Measurements from ENCODE around the gene SLC2A11. TPM values are rescaled to one million over a fixed set of nuclear protein-coding genes. Genes with fewer than 3 reads are reported as not detected.
A peak's percentile ranks its signal among the peaks of the same experiment; 100 is the strongest.

SLC2A11 gene
- total RNA-seq, 1 donor from 2014 or later: not detected

DNA sequence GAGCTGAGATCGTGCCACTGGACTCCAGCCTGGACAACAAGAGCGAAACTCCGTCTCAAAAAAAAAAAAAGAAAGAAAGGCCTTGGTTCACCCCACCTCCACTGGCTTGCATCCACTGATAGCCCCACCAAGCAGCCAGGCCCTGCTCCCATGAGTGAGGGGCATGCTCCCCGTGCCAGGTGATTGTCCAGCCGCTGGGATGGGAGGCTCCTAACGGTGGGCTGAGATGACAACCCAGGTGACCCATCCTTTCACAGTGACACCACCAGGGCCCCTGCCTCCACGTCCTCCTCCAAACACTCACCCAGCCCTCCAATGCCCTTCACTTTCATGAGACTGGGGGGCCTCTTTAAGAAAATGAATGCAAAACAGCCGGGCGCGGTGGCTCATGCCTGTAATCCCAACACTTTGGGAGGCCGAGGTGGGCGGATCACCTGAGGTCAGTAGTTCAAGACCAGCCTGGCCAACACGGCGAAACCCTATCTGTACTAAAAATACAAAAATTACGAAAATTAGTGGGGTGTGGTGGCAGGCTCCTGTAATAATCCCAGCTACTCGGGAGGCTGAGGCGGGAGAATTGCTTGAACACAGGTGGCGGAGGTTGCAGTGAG lies 10.3 kb upstream of the SLC2A11 start:
- Histone ChIP-seq H3K27ac (no peak overlapping the region), H3K9me3 (no peaks in the 10 kb centered on the region), H3K4me1 (peaks cover 7 to 10% of the 10 kb centered on the region in 2 donors), H3K27me3 (no peaks in the 10 kb centered on the region), H3K4me3 (no peak overlapping the region), H3K36me3 (no peaks in the 10 kb centered on the region)
- TF ChIP-seq, protein P1, sequence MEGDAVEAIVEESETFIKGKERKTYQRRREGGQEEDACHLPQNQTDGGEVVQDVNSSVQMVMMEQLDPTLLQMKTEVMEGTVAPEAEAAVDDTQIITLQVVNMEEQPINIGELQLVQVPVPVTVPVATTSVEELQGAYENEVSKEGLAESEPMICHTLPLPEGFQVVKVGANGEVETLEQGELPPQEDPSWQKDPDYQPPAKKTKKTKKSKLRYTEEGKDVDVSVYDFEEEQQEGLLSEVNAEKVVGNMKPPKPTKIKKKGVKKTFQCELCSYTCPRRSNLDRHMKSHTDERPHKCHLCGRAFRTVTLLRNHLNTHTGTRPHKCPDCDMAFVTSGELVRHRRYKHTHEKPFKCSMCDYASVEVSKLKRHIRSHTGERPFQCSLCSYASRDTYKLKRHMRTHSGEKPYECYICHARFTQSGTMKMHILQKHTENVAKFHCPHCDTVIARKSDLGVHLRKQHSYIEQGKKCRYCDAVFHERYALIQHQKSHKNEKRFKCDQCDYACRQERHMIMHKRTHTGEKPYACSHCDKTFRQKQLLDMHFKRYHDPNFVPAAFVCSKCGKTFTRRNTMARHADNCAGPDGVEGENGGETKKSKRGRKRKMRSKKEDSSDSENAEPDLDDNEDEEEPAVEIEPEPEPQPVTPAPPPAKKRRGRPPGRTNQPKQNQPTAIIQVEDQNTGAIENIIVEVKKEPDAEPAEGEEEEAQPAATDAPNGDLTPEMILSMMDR (IDR thresholded peaks at IDR 0.05): no peak
- DNase-seq (ENCODE audit: low spot score in 2 of 2): no peak
- intact Hi-C loops (cut with DNase I): loop anchor here (5.0 kb wide), 1 partner anchor 305 kb away; no protein-coding TSS in a partner anchor

DNA sequence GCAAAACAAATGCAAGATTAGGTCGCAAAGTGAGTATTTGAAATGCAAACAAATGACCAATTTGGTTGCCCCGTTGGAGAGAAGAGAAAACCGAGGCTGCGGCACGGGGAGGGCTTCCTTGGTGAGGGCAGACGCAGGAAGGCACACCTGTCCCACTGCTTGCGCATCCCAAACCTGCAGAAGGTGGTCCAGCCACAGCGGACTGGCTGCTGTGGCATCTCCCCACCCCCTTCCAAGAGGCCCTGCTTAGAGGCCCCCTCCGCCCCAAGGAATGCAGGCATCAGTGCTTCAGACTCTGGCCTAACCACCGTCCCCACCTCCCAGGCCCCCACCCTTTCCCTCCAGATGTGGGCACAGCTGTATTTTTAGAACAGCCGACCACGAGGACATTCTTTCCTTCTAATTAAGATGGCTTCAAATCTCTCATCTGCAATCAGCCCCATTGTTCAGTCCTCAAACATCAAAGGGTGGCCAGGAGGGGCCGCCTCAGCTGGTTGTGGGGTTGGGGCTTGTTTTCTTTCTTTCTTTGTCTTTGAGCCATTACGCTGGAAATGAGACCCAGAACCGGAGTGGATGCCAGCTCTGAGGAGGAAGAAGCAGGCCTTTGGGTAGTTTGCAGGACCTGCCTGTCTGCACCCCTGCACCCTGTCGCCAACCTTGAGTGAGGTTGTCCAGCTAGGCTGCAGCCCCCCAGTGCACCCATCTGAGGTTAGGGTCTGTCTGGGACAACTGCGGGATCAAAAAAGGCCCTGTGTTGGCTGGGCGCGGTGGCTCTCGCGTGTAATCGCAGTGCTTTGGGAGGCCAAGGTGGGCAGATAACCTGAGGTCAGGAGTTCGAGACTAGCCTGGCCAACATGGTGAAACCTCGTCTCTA lies 9.4 kb upstream of the SLC2A11 start:
- no peaks in the 10 kb centered on the region for H3K36me3 ChIP-seq

DNA sequence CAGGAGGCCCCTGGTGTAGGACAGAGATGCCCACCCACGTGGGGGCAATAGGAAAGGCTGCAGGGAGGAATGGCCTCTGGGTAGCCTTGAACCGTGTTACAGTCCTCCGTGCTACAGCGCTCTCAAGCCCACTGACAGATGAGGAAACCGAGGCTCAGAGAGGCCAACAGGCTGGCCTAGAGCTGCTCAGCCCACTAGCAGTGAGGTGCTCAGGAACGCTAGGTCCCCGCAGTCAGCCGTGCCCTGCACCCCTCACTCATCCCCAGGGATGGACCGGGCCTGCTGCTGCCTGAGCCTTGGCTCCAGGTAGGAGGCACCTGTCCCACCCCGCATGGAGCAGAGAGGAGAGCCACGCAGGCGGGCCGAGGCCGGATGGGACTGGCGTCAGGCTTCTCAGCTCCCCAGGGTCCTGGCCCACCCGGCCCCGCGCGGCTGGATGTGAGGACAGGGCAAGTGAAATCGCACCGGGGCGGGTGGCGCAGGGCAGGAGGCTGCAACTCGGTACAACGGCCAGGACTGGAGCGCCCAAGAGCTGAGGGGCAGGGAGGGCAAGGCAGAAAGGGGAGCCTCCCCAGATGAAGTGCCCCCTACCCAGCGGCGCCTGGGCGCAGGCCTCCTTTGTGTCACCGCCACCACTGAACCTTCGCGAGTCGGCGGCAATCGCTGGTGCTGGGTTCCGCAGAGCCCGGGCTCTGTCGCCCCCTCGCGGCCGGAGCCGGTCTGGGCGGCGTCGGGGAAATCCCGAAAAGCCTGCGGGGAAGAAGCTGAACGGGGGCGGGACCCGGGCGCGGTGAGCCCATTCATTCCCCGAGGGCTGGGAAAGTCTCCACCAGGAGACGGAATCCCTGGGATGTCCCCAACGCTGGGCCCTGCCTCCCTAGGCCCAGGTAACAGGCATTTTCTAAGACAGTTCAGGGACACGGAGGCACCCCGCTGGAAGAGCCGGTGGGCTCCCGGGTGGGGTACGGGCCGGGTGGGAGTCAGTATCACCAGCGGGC lies 8.4 kb upstream of the SLC2A11 start:
- Histone ChIP-seq H3K36me3 (no peaks in the 10 kb centered on the region), H3K4me3 (peak overlapping the region in 1 of 2 donors; percentile 12), H3K4me1 (peaks cover 7% of the 10 kb centered on the region in 2 donors), H3K9me3 (no peaks in the 10 kb centered on the region), H3K27ac (no peak overlapping the region), H3K27me3 (no peaks in the 10 kb centered on the region)
- TF ChIP-seq, protein P1 (IDR thresholded peaks at IDR 0.05): peak; percentile 95 to 99 (median 99)
- intact Hi-C loops (cut with DNase I): loop anchor here (5.0 kb wide), 1 partner anchor 307 kb away; no protein-coding TSS in a partner anchor
- DNase-seq (ENCODE audit: low spot score in 2 of 2): peak in 1 of 2 donors; percentile 86

More for the DNA sequence above, 9.4 kb upstream of the SLC2A11 start:
- Histone ChIP-seq H3K9me3 (no peaks in the 10 kb centered on the region), H3K4me3 (no peak overlapping the region), H3K27me3 (no peaks in the 10 kb centered on the region), H3K27ac (no peak overlapping the region), H3K4me1 (peaks cover 7 to 10% of the 10 kb centered on the region in 2 donors)
- TF ChIP-seq, protein P1 (IDR thresholded peaks at IDR 0.05): no peak
- no peak for DNase-seq (ENCODE audit: low spot score in 2 of 2)
- intact Hi-C loops (cut with DNase I): loop anchor here (5.0 kb wide), 1 partner anchor 306 kb away; no protein-coding TSS in a partner anchor

DNA sequence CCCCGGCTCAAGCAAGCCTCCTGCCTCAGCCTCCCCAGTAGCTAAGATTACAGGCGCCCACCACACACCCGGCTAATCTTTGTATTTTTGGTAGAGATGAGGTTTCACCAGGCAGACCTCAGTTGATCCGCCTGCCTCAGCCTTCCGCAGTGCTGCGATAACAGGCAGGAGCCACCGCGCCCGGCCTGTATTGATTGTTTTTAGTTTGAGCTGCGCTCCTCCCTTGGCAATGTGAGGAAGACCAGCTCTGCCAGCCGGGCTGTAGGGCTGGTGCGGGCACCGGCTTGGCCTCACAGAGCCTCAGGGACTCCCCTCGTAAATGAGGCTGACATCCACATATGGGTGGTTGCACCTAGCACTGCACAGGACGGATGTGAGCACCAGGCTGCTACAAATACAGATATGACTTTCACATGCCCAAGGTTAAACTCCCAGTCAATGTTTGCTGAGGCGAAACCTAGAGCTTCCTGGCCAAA lies 7.5 kb upstream of the SLC2A11 start:
- Histone ChIP-seq H3K27me3 (no peaks in the 10 kb centered on the region), H3K4me3 (no peak overlapping the region), H3K4me1 (peaks cover 3 to 7% of the 10 kb centered on the region in 2 donors), H3K27ac (no peak overlapping the region), H3K36me3 (no peaks in the 10 kb centered on the region), H3K9me3 (no peaks in the 10 kb centered on the region)
- DNase-seq (ENCODE audit: low spot score in 2 of 2): no peak
- TF ChIP-seq, protein P1 (IDR thresholded peaks at IDR 0.05): no peak
- intact Hi-C loops (cut with DNase I): no loop called here

All from ascending aorta (tissue), 2 donors.